CD14-positive monocyte (primary cell): ENCODE measurements around the gene PAXX. TPM values are rescaled to one million over a fixed set of nuclear protein-coding genes. Genes with fewer than 3 reads are reported as not detected.

Experiments used
- DNase-seq, 3 donors: peaks; one replicate each; pipeline ENCODE4 v3.0.0-alpha.2; 2011 to 2022
- H2AFZ ChIP-seq: 2 replicates; pipeline ENCODE4 v1.6.0; 2012; ENCODE audit warnings: mild to moderate bottlenecking, low read depth, low read length, inconsistent platforms; ENCODE audit not compliant: insufficient read depth, poor library complexity, severe bottlenecking
- H3K27ac ChIP-seq, 2 donors: 1 replicate in 1 of 2; 2 replicates in 1 of 2; pipeline ENCODE4 v1.5.1; 2012 to 2013; ENCODE audit warnings: low read length in 2 of 2, control low read depth in 1 of 2, inconsistent platforms in 1 of 2, low read depth in 1 of 2, mild to moderate bottlenecking in 1 of 2
- H3K27me3 ChIP-seq, 2 donors: one replicate each; pipeline versions ENCODE4 v1.6.0 to v1.6.1; 2011 to 2013; ENCODE audit warnings: low read length in 2 of 2; ENCODE audit not compliant: control insufficient read depth in 2 of 2, insufficient read depth in 2 of 2
- H3K36me3 ChIP-seq, 2 donors: replicated peaks in 1 of 2; 1 replicate in 1 of 2; 2 replicates in 1 of 2; pipeline versions ENCODE4 v1.5.1 to v1.6.1; 2012 to 2013; ENCODE audit warnings: low read length in 2 of 2, control low read depth in 1 of 2, inconsistent platforms in 1 of 2, mild to moderate bottlenecking in 1 of 2; ENCODE audit not compliant: insufficient read depth in 2 of 2, control insufficient read depth in 1 of 2
- H3K4me1 ChIP-seq, 2 donors: 1 replicate in 1 of 2; 2 replicates in 1 of 2; pipeline versions ENCODE4 v1.5.1 to v1.6.1; 2012 to 2013; ENCODE audit warnings: low read length in 2 of 2, control low read depth in 1 of 2, inconsistent platforms in 1 of 2, mild to moderate bottlenecking in 1 of 2, moderate library complexity in 1 of 2; ENCODE audit not compliant: insufficient read depth in 2 of 2, control insufficient read depth in 1 of 2
- H3K4me2 ChIP-seq: replicated peaks from 2 replicates; pipeline ENCODE3; 2012; ENCODE audit warnings: low read length, moderate library complexity, mild to moderate bottlenecking; ENCODE audit not compliant: poor library complexity, severe bottlenecking; ENCODE audit errors: extremely low read depth
- H3K4me3 ChIP-seq, 3 experiments: fragments of 200-600 bp in 1 of 3; sonication (generic) in 1 of 3; replicated peaks in 1 of 3; 1 replicate in 2 of 3; 2 replicates in 1 of 3; pipeline ENCODE4 v1.5.1; 2011 to 2013; ENCODE audit warnings: low read length in 3 of 3, mild to moderate bottlenecking in 3 of 3, control low read depth in 2 of 3, low read depth in 2 of 3, inconsistent platforms in 1 of 3, moderate library complexity in 1 of 3
- H3K79me2 ChIP-seq: 2 replicates; pipeline ENCODE4 v1.6.0; 2012; ENCODE audit warnings: mild to moderate bottlenecking, control low read depth, inconsistent platforms, low read length, moderate library complexity; ENCODE audit not compliant: insufficient read depth
- H3K9ac ChIP-seq: 2 replicates; pipeline ENCODE4 v1.6.0; 2017; ENCODE audit warnings: low read length, mild to moderate bottlenecking; ENCODE audit not compliant: insufficient read depth, poor library complexity, severe bottlenecking
- H3K9me3 ChIP-seq, 2 donors: replicated peaks in 1 of 2; 1 replicate in 1 of 2; 2 replicates in 1 of 2; pipeline versions ENCODE4 v1.5.1 to v1.6.1; 2012 to 2013; ENCODE audit warnings: low read length in 2 of 2, control low read depth in 1 of 2; ENCODE audit not compliant: control insufficient read depth in 1 of 2, insufficient read depth in 1 of 2
- H4K20me1 ChIP-seq: 2 replicates; pipeline ENCODE4 v1.6.0; 2012; ENCODE audit warnings: mild to moderate bottlenecking, low read length, control low read depth, moderate library complexity; ENCODE audit not compliant: insufficient read depth
- H3K27ac Mint-ChIP-seq, 7 donors: one replicate each; pipeline ENCODE4 v1.8.0; 2020; ENCODE audit warnings: mild to moderate bottlenecking in 7 of 7, mixed read lengths in 7 of 7, moderate library complexity in 6 of 7, inconsistent platforms in 2 of 7
- H3K27me3 Mint-ChIP-seq, 3 donors: one replicate each; pipeline ENCODE4 v1.8.0; 2021 to 2022; ENCODE audit warnings: low read depth in 3 of 3, mild to moderate bottlenecking in 3 of 3, mixed read lengths in 3 of 3, moderate library complexity in 3 of 3, inconsistent platforms in 1 of 3
- H3K36me3 Mint-ChIP-seq, 2 donors: one replicate each; pipeline ENCODE4 v1.8.0; 2020; ENCODE audit warnings: mixed read lengths in 2 of 2, inconsistent platforms in 1 of 2, mild to moderate bottlenecking in 1 of 2
- H3K4me1 Mint-ChIP-seq: one replicate; pipeline ENCODE4 v1.8.0; 2020; ENCODE audit warnings: mild to moderate bottlenecking, mixed read lengths
- H3K4me3 Mint-ChIP-seq, 2 donors: one replicate each; pipeline ENCODE4 v1.8.0; 2020; ENCODE audit warnings: mild to moderate bottlenecking in 2 of 2, mixed read lengths in 2 of 2, moderate library complexity in 1 of 2
- H3K9me3 Mint-ChIP-seq, 7 donors: one replicate each; pipeline ENCODE4 v1.8.0; 2020 to 2022; ENCODE audit warnings: mixed read lengths in 7 of 7, mild to moderate bottlenecking in 6 of 7, moderate library complexity in 6 of 7, inconsistent platforms in 2 of 7
- WGBS: methylation state at CpG from one replicate; pipeline ENCODE4 v1.1.5; 2013; ENCODE audit warnings: missing lambda C conversion rate; ENCODE audit not compliant: insufficient coverage; 5-methylcytosine and 5-hydroxymethylcytosine counted together
- intact Hi-C, 2 donors: fragments of 100-400 bp; cut with micrococcal nuclease; formaldehyde crosslinking; loops; one replicate each; pipeline versions ENCODE4 v1.15.0 to v1.15.1; 2023
- polyA plus RNA-seq, 3 donors: library from polyadenylated mRNA; depleted of rRNA in 1 of 3; unstranded in 2 of 3; stranded (reverse) in 1 of 3; fragments of 300-500 nt in 2 of 3; fragments of >200 nt in 1 of 3; fragmentation: Illumina TruSeq in 2 of 3; gene quantifications; 1 replicate in 2 of 3; 2 replicates in 1 of 3; pipeline ENCODE4 v1.2.3, GENCODE V29; 2012 to 2021
- TF ChIP-seq, protein P1 (sequence below): fragments of 200-600 bp; IDR thresholded peaks from one replicate; pipeline ENCODE4 v1.8.0; 2022; ENCODE audit warnings: antibody characterized with exemption, mild to moderate bottlenecking

Gene PAXX
- polyA plus RNA-seq, 3 donors = 35.3 to 92.9 (median 40.7) TPM

DNA sequence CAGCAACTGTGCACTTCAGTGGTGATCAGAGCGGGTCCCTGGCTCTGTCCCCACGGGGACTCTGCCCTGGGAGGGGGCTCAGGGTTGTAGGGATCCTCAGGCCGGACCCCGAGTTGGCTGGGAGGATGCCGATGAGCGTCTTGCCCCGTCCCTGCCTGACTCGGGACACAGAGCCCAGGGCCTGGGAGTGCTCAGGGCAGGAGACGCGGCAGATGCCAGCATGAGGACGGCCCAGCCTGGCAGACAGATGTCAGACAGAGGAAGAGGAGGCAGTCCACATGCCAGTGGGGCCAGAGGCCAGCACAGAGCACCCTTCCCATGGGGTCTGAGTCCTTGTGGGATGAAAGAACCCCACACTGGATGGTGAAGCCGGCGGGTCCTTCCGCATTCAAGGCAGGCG is 28.9 kb upstream of the PAXX start:
- Histone ChIP-seq H3K9ac (no peak overlapping the region), H3K4me3 (no peak overlapping the region), H2AFZ (no peak overlapping the region), H3K27ac (no peak overlapping the region), H3K9me3 (no peaks in the 10 kb centered on the region), H3K36me3 (no peaks in the 10 kb centered on the region), H3K4me2 (no peak overlapping the region), H3K27me3 (no peaks in the 10 kb centered on the region), H3K79me2 (no peaks in the 10 kb centered on the region), H4K20me1 (no peaks in the 10 kb centered on the region), H3K4me1 (peaks cover 10 to 17% of the 10 kb centered on the region in 2 donors)
- Mint-ChIP-seq H3K4me3 (no peak overlapping the region), H3K9me3 (peaks cover 0 to 2% (median 0%) of the 10 kb centered on the region in 7 donors), H3K27ac (no peak overlapping the region), H3K4me1 (peaks cover 16% of the 10 kb centered on the region), H3K27me3 (peaks cover 9 to 20% (median 14%) of the 10 kb centered on the region in 3 donors), H3K36me3 (no peaks in the 10 kb centered on the region)
- intact Hi-C loops = no loop called here
- 96% methylated on average over 8 of the region's 15 CpGs for WGBS
- TF ChIP-seq, protein P1, sequence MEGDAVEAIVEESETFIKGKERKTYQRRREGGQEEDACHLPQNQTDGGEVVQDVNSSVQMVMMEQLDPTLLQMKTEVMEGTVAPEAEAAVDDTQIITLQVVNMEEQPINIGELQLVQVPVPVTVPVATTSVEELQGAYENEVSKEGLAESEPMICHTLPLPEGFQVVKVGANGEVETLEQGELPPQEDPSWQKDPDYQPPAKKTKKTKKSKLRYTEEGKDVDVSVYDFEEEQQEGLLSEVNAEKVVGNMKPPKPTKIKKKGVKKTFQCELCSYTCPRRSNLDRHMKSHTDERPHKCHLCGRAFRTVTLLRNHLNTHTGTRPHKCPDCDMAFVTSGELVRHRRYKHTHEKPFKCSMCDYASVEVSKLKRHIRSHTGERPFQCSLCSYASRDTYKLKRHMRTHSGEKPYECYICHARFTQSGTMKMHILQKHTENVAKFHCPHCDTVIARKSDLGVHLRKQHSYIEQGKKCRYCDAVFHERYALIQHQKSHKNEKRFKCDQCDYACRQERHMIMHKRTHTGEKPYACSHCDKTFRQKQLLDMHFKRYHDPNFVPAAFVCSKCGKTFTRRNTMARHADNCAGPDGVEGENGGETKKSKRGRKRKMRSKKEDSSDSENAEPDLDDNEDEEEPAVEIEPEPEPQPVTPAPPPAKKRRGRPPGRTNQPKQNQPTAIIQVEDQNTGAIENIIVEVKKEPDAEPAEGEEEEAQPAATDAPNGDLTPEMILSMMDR = no peak
- DNase-seq = no peak

DNA sequence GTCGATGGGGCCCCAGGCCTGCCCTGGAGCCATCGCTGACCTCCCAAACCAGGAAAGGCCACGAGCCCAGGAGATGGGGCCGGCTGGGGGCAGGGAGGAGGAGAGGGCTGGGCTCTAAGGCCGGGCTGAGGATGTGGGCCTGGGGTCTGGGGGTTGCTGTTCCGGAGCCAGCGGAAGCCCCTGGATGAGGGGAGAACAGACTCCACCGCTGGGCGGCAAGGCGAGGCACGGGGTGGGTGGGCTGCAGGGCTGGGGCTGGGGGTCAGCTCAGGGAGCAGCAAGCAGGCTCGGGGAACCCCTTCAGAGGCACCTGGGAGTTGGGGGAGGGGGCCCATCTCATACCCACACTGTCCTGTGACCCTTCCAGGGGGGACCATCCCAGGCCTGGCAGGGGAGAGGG is 28.5 kb upstream of the PAXX start:
- H3K4me1 ChIP-seq = peaks cover 10 to 17% of the 10 kb centered on the region in 2 donors
- no peak overlapping the region for H3K27ac Mint-ChIP-seq
- peaks cover 16% of the 10 kb centered on the region for H3K4me1 Mint-ChIP-seq
- 96% methylated on average over 5 of the region's 12 CpGs for WGBS
- peaks cover 0 to 2% (median 0%) of the 10 kb centered on the region in 7 donors for H3K9me3 Mint-ChIP-seq
- DNase-seq = no peak
- H3K27me3 Mint-ChIP-seq = peaks cover 9 to 20% (median 14%) of the 10 kb centered on the region in 3 donors
- no peak overlapping the region for H3K4me3 Mint-ChIP-seq
- H3K9me3 ChIP-seq = no peaks in the 10 kb centered on the region
- H3K79me2 ChIP-seq = no peaks in the 10 kb centered on the region
- H2AFZ ChIP-seq = no peak overlapping the region
- H3K27me3 ChIP-seq = no peaks in the 10 kb centered on the region
- H3K4me3 ChIP-seq = no peak overlapping the region
- no peaks in the 10 kb centered on the region for H4K20me1 ChIP-seq
- H3K9ac ChIP-seq = no peak overlapping the region
- intact Hi-C loops = no loop called here
- H3K4me2 ChIP-seq = no peak overlapping the region
- no peaks in the 10 kb centered on the region for H3K36me3 Mint-ChIP-seq
- no peaks in the 10 kb centered on the region for H3K36me3 ChIP-seq
- no peak overlapping the region for H3K27ac ChIP-seq
- TF ChIP-seq, protein P1 = no peak
